Aorta (tissue), 5 donors: Measurements from ENCODE around the gene ARL8B. TPM values are rescaled to one million over a fixed set of nuclear protein-coding genes. Genes with fewer than 3 reads are reported as not detected.

Source experiments
- ATAC-seq: fragments of 200-7000 bp; cut with Tn5 transposase; one replicate; pipeline ENCODE4 v1.9.1; 2022; ENCODE audit warnings: moderate library complexity; ENCODE audit not compliant: low FRiP score
- DNase-seq, 2 donors: peaks; one replicate each; pipeline ENCODE4 v3.0.0-alpha.2; 2020
- H3K27ac ChIP-seq, 2 donors: one replicate each; pipeline ENCODE4 v1.5.1; 2013; ENCODE audit warnings: low read length in 2 of 2, mild to moderate bottlenecking in 2 of 2, moderate library complexity in 2 of 2, control low read depth in 1 of 2, inconsistent platforms in 1 of 2, low read depth in 1 of 2
- H3K27me3 ChIP-seq, 2 donors: one replicate each; pipeline ENCODE4 v1.6.1; 2013; ENCODE audit warnings: control low read depth in 1 of 2, low read length in 1 of 2, mild to moderate bottlenecking in 1 of 2, moderate library complexity in 1 of 2; ENCODE audit not compliant: insufficient read depth in 2 of 2, control insufficient read depth in 1 of 2
- H3K36me3 ChIP-seq, 2 donors: one replicate each; pipeline ENCODE4 v1.6.1; 2013; ENCODE audit warnings: control low read depth in 1 of 2, low read length in 1 of 2, mild to moderate bottlenecking in 1 of 2; ENCODE audit not compliant: insufficient read depth in 2 of 2, control insufficient read depth in 1 of 2
- H3K4me1 ChIP-seq, 2 donors: one replicate each; pipeline ENCODE4 v1.6.1; 2013; ENCODE audit warnings: low read length in 2 of 2, control low read depth in 1 of 2, mild to moderate bottlenecking in 1 of 2, moderate library complexity in 1 of 2; ENCODE audit not compliant: insufficient read depth in 2 of 2, control insufficient read depth in 1 of 2
- H3K4me3 ChIP-seq, 2 donors: one replicate each; pipeline ENCODE4 v1.5.1; 2013; ENCODE audit warnings: low read length in 2 of 2, control low read depth in 1 of 2, mild to moderate bottlenecking in 1 of 2
- H3K9me3 ChIP-seq: one replicate; pipeline ENCODE4 v1.6.1; 2013; ENCODE audit warnings: mild to moderate bottlenecking, low read length; ENCODE audit not compliant: control insufficient read depth
- WGBS, 2 donors: extraction: QIAGEN DNeasy Blood & Tissue Kit; methylation state at CpG; one replicate each; pipeline ENCODE4 v1.1.7; 2013; 5-methylcytosine and 5-hydroxymethylcytosine counted together
- intact Hi-C, 2 donors: fragments of 100-400 bp; cut with DNase I; formaldehyde crosslinking; loops; one replicate each; pipeline versions ENCODE4 v1.14.2 to v1.15.0; 2022
- polyA plus RNA-seq, 2 donors: library from polyadenylated mRNA; stranded (reverse); fragments of 200-250 nt; gene quantifications; one replicate each; pipeline ENCODE4 v1.2.3, GENCODE V29; 2013
- total RNA-seq, 2 donors: library from RNA; stranded (reverse); fragmentation: NEBNext Ultra II Directional; extraction: Animal tissue kit (Norgen Biotek cat#: 25700); gene quantifications; one replicate each; pipeline ENCODE4 v1.2.1, GENCODE V29; 2021
- donor health status: healthy with polysubstance abuse.
- donor health status: Bipolar disorder and iron deficiency.
- donor health status: DM: no; HTN: no; CAD: no.
- donor health status: DM: no; HTN: no; CAD: no.
- donor health status: DM: yes; HTN: yes; CAD: no.

The ARL8B gene
- total and polyA plus RNA-seq, 4 donors, result 44.1 to 61.3 (median 54.8) TPM

- Histone ChIP-seq H3K27ac (no peak overlapping the region), H3K9me3 (no peaks in the 10 kb centered on the region), H3K36me3 (no peaks in the 10 kb centered on the region), H3K27me3 (no peaks in the 10 kb centered on the region), H3K4me3 (no peak overlapping the region), H3K4me1 (peaks cover 5 to 21% of the 10 kb centered on the region in 2 donors)
- ATAC-seq, result no peak
- DNase-seq, result no peak
- intact Hi-C loops, result no loop called here
- 28 to 35% methylated on average over 6 of the region's 6 CpGs for WGBS, 2 donors
Measured at GRCh38 chr3:5136211-5136918, 14.3 kb downstream of the ARL8B start.

GRCh38 chr3:5136919-5137429 is 14.9 kb downstream of the ARL8B start:
- H3K27ac ChIP-seq, result no peak overlapping the region
- ATAC-seq (peak; percentile 37), DNase-seq (no peak)
- peaks cover 5 to 24% of the 10 kb centered on the region in 2 donors for H3K4me1 ChIP-seq
- H3K36me3 ChIP-seq, result no peaks in the 10 kb centered on the region
- H3K4me3 ChIP-seq, result no peak overlapping the region
- no peaks in the 10 kb centered on the region for H3K27me3 ChIP-seq
- WGBS, 2 donors, result 47 to 52% methylated on average over 2 of the region's 2 CpGs
- intact Hi-C loops, result no loop called here
- H3K9me3 ChIP-seq, result no peaks in the 10 kb centered on the region

GRCh38 chr3:5138214-5138981 is 16.3 kb downstream of the ARL8B start:
- ATAC-seq, result no peak

GRCh38 chr3:5140230-5140621 is 18.1 kb downstream of the ARL8B start:
- WGBS, 2 donors, result 82 to 92% methylated on average over 4 of the region's 4 CpGs

More at GRCh38 chr3:5138214-5138981, 16.3 kb downstream of the ARL8B start:
- H3K27ac ChIP-seq, result no peak overlapping the region
- intact Hi-C loops, result no loop called here
- DNase-seq, result no peak
- no peaks in the 10 kb centered on the region for H3K27me3 ChIP-seq
- no peak overlapping the region for H3K4me3 ChIP-seq
- H3K9me3 ChIP-seq, result no peaks in the 10 kb centered on the region
- peaks cover 5 to 24% of the 10 kb centered on the region in 2 donors for H3K4me1 ChIP-seq
- no peaks in the 10 kb centered on the region for H3K36me3 ChIP-seq
- 14 to 18% methylated on average over 5 of the region's 5 CpGs for WGBS, 2 donors

GRCh38 chr3:5140839-5141238 is 18.7 kb downstream of the ARL8B start:
- no peak overlapping the region for H3K4me3 ChIP-seq
- WGBS, 2 donors, result 96 to 99% methylated on average over 6 of the region's 6 CpGs
- no peak for ATAC-seq
- no peak for DNase-seq
- intact Hi-C loops, result no loop called here
- no peaks in the 10 kb centered on the region for H3K36me3 ChIP-seq
- peaks cover 5 to 27% of the 10 kb centered on the region in 2 donors for H3K4me1 ChIP-seq
- no peak overlapping the region for H3K27ac ChIP-seq
- H3K27me3 ChIP-seq, result no peaks in the 10 kb centered on the region
- H3K9me3 ChIP-seq, result no peaks in the 10 kb centered on the region

More at GRCh38 chr3:5140230-5140621, 18.1 kb downstream of the ARL8B start:
- H3K36me3 ChIP-seq, result no peaks in the 10 kb centered on the region
- H3K4me1 ChIP-seq, result peaks cover 5 to 27% of the 10 kb centered on the region in 2 donors
- H3K27me3 ChIP-seq, result no peaks in the 10 kb centered on the region
- H3K9me3 ChIP-seq, result no peaks in the 10 kb centered on the region
- no peak overlapping the region for H3K27ac ChIP-seq
- H3K4me3 ChIP-seq, result no peak overlapping the region
- DNase-seq (no peak), ATAC-seq (no peak)
- intact Hi-C loops, result no loop called here

GRCh38 chr3:5141760-5142159 is 19.7 kb downstream of the ARL8B start:
- no peaks in the 10 kb centered on the region for H3K36me3 ChIP-seq
- DNase-seq (no peak), ATAC-seq (no peak)
- H3K4me1 ChIP-seq, result peaks cover 5 to 27% of the 10 kb centered on the region in 2 donors
- 93 to 97% methylated on average over 4 of the region's 4 CpGs for WGBS, 2 donors
- no peak overlapping the region for H3K4me3 ChIP-seq
- intact Hi-C loops, result no loop called here
- H3K27me3 ChIP-seq, result no peaks in the 10 kb centered on the region
- no peak overlapping the region for H3K27ac ChIP-seq
- no peaks in the 10 kb centered on the region for H3K9me3 ChIP-seq

GRCh38 chr3:5143464-5143863 is 21.4 kb downstream of the ARL8B start:
- intact Hi-C loops, result no loop called here
- H3K4me1 ChIP-seq, result peaks cover 2 to 20% of the 10 kb centered on the region in 2 donors
- no peaks in the 10 kb centered on the region for H3K36me3 ChIP-seq
- H3K27me3 ChIP-seq, result no peaks in the 10 kb centered on the region
- no peak for ATAC-seq
- H3K9me3 ChIP-seq, result no peaks in the 10 kb centered on the region
- WGBS, 2 donors, result 98% methylated on average over 4 of the region's 4 CpGs
- no peak overlapping the region for H3K27ac ChIP-seq
- H3K4me3 ChIP-seq, result no peak overlapping the region
- DNase-seq, result no peak

- Histone ChIP-seq H3K27ac (no peak overlapping the region), H3K4me1 (peaks cover 0 to 11% of the 10 kb centered on the region in 2 donors), H3K9me3 (no peaks in the 10 kb centered on the region), H3K27me3 (no peaks in the 10 kb centered on the region), H3K36me3 (no peaks in the 10 kb centered on the region), H3K4me3 (no peak overlapping the region)
- no peak for DNase-seq
- intact Hi-C loops, result no loop called here
- WGBS, 2 donors, result 94 to 95% methylated on average over 5 of the region's 5 CpGs
- ATAC-seq, result no peak
Measured at GRCh38 chr3:5144316-5144994, 22.4 kb downstream of the ARL8B start.
